HCT116 (cell line): ENCODE measurements around the gene TMEM201. TPM values are rescaled to one million over a fixed set of nuclear protein-coding genes. Genes with fewer than 3 reads are reported as not detected.

Experiments
- ATAC-seq: fragments of 200-7000 bp; cut with Tn5 transposase; 2 replicates; pipeline ENCODE4 v1.9.1; 2020; ENCODE audit warnings: mild to moderate bottlenecking, moderate library complexity
- BruUV-seq: library from RNA; stranded (reverse); fragments of 400-500 nt; replicated peaks from 2 replicates; lab custom pipeline; 2021; lab: Mats Ljungman, UMichigan
- CTCF ChIA-PET: fragments of 300-600 bp; sonication (Branson Sonifier 250); formaldehyde crosslinking; loops from one replicate; lab custom pipeline; 2021; ENCODE audit warnings: antibody characterized with exemption; lab: Charles Lee
- POLR2A ChIA-PET: fragments of 300-600, 350-600 bp; sonication (Branson Sonifier 250); formaldehyde crosslinking; loops from one replicate; lab custom pipeline; 2021; ENCODE audit warnings: antibody characterized with exemption; lab: Charles Lee
- RAD21 ChIA-PET, 2 experiments: fragments of 300-600 bp; sonication (Branson Sonifier 250); formaldehyde crosslinking; loops; one replicate each; lab custom pipeline; 2023; ENCODE audit warnings: low total read pairs in 2 of 2; ENCODE audit not compliant: uncharacterized antibody in 2 of 2, unreplicated experiment in 2 of 2, low non-redundant PET in 1 of 2; lab: Charles Lee
- DNase-seq: peaks from one replicate; pipeline ENCODE4 v3.0.0-alpha.2; 2010; ENCODE audit warnings: low read depth, low spot score
- H2AFZ ChIP-seq: fragments of 200-600 bp; shearing (Covaris generic), sonication (generic); 2 replicates; pipeline ENCODE4 v1.6.1; 2017; ENCODE audit warnings: low read depth, mixed run types, mixed read lengths, antibody characterized with exemption, low read length; ENCODE audit not compliant: poor library complexity, severe bottlenecking
- H3K27ac ChIP-seq: 2 replicates; pipeline ENCODE4 v1.5.1; 2012; ENCODE audit warnings: low read depth, low read length
- H3K27me3 ChIP-seq: fragments of 200-600 bp; sonication (generic); 2 replicates; pipeline ENCODE4 v1.6.1; 2016; ENCODE audit warnings: mixed run types, low read length, mixed read lengths; ENCODE audit not compliant: insufficient read depth
- H3K36me3 ChIP-seq, 2 experiments: fragments of 200-500 bp in 1 of 2; fragments of 200-600 bp in 1 of 2; sonication (Bioruptor generic) in 1 of 2; sonication (generic) in 1 of 2; 2 replicates each; pipeline versions ENCODE4 v1.5.1 to v1.6.1; 2014 to 2016; ENCODE audit warnings: low read length in 2 of 2, inconsistent platforms in 1 of 2, mixed read lengths in 1 of 2, mixed run types in 1 of 2; ENCODE audit not compliant: insufficient read depth in 2 of 2, control insufficient read depth in 1 of 2
- H3K4me1 ChIP-seq, 2 experiments: fragments of 200-600 bp in 1 of 2; sonication (generic) in 1 of 2; 2 replicates each; pipeline versions ENCODE4 v1.5.1 to v1.6.1; 2012 to 2017; ENCODE audit warnings: low read length in 2 of 2, inconsistent platforms in 1 of 2, mild to moderate bottlenecking in 1 of 2, mixed read lengths in 1 of 2, mixed run types in 1 of 2, moderate library complexity in 1 of 2; ENCODE audit not compliant: insufficient read depth in 2 of 2, control insufficient read depth in 1 of 2
- H3K4me2 ChIP-seq: fragments of 200-600 bp; sonication (generic); 2 replicates; pipeline ENCODE4 v1.6.1; 2017; ENCODE audit warnings: mixed run types, low read length, mixed read lengths
- H3K4me3 ChIP-seq, 2 experiments: fragments of 200-600 bp in 1 of 2; sonication (generic) in 1 of 2; replicated peaks in 1 of 2; 2 replicates each; pipeline ENCODE4 v1.5.1; 2011 to 2016; ENCODE audit warnings: low read length in 2 of 2, control low read depth in 1 of 2, low read depth in 1 of 2, mild to moderate bottlenecking in 1 of 2, mixed read lengths in 1 of 2, mixed run types in 1 of 2
- H3K79me2 ChIP-seq: fragments of 200-600 bp; sonication (generic); 2 replicates; pipeline ENCODE4 v1.6.1; 2017; ENCODE audit warnings: mild to moderate bottlenecking, mixed run types, low read length, moderate library complexity, mixed read lengths; ENCODE audit not compliant: insufficient read depth
- H3K9ac ChIP-seq: fragments of 200-600 bp; sonication (generic); 2 replicates; pipeline ENCODE4 v1.6.1; 2016; ENCODE audit warnings: low read length, mixed read lengths
- H3K9me2 ChIP-seq: fragments of 200-600 bp; sonication (generic), shearing (Covaris generic); 2 replicates; pipeline ENCODE4 v1.6.1; 2017; ENCODE audit warnings: mixed run types, mild to moderate bottlenecking, moderate library complexity; ENCODE audit not compliant: insufficient read depth
- H3K9me3 ChIP-seq, 2 experiments: fragments of 200-500 bp in 1 of 2; fragments of 200-600 bp in 1 of 2; sonication (Bioruptor generic) in 1 of 2; sonication (generic) in 1 of 2; 2 replicates each; pipeline ENCODE4 v1.6.1; 2014 to 2017; ENCODE audit warnings: low read length in 2 of 2, mixed read lengths in 2 of 2, inconsistent platforms in 1 of 2, low read depth in 1 of 2, mild to moderate bottlenecking in 1 of 2, mixed run types in 1 of 2, moderate library complexity in 1 of 2; ENCODE audit not compliant: control insufficient read depth in 1 of 2, insufficient read depth in 1 of 2
- H4K20me1 ChIP-seq: fragments of 200-600 bp; sonication (generic), shearing (Covaris generic); 2 replicates; pipeline ENCODE4 v1.6.1; 2017; ENCODE audit warnings: mixed run types, mild to moderate bottlenecking, moderate library complexity; ENCODE audit not compliant: insufficient read depth
- ATF3 ChIP-seq: IDR thresholded peaks from 2 replicates; pipeline ENCODE4 v1.6.1; 2012
- CBX3 ChIP-seq: IDR thresholded peaks from 2 replicates; pipeline ENCODE4 v1.6.1; 2012; ENCODE audit warnings: low read depth
- CTCF ChIP-seq, 3 experiments: fragments of 200-600 bp in 1 of 3; sonication (generic) in 1 of 3; IDR thresholded peaks in 2 of 3; conservative IDR thresholded peaks in 1 of 3; 2 replicates each; pipeline ENCODE4 v1.5.1; 2012 to 2017; ENCODE audit warnings: low read depth in 2 of 3, low read length in 2 of 3, antibody characterized with exemption in 1 of 3, borderline replicate concordance in 1 of 3, control low read depth in 1 of 3, mild to moderate bottlenecking in 1 of 3, mixed read lengths in 1 of 3, mixed run types in 1 of 3, moderate library complexity in 1 of 3; ENCODE audit not compliant: insufficient read depth in 1 of 3
- EGR1 ChIP-seq: IDR thresholded peaks from 2 replicates; pipeline ENCODE4 v1.6.1; 2012; ENCODE audit warnings: low read depth
- ELF1 ChIP-seq: IDR thresholded peaks from 2 replicates; pipeline ENCODE4 v1.6.1; 2012; ENCODE audit warnings: low read depth, borderline replicate concordance
- EZH2 ChIP-seq: fragments of 200-600 bp; sonication (generic); IDR thresholded peaks from 2 replicates; pipeline ENCODE4 v1.6.1; 2017; ENCODE audit warnings: antibody characterized with exemption, mixed run types
- EZH2phosphoT487 ChIP-seq: fragments of 200-600 bp; IDR thresholded peaks from 2 replicates; pipeline ENCODE4 v1.6.1; 2018; ENCODE audit warnings: antibody characterized with exemption, borderline replicate concordance
- FOSL1 ChIP-seq: IDR thresholded peaks from 2 replicates; pipeline ENCODE4 v1.6.1; 2012; ENCODE audit warnings: low read depth
- MAX ChIP-seq: IDR thresholded peaks from 2 replicates; pipeline ENCODE4 v1.6.1; 2012
- POLR2A ChIP-seq: IDR thresholded peaks from 2 replicates; pipeline ENCODE4 v1.7.0; 2011; ENCODE audit warnings: borderline replicate concordance; ENCODE audit not compliant: insufficient read depth, insufficient read length; ENCODE audit errors: extremely low read depth
- POLR2AphosphoS5 ChIP-seq: IDR thresholded peaks from 2 replicates; pipeline ENCODE4 v1.6.1; 2011; ENCODE audit warnings: mild to moderate bottlenecking, low read depth, low read length, moderate library complexity
- RAD21 ChIP-seq: IDR thresholded peaks from 2 replicates; pipeline ENCODE4 v1.6.1; 2012; ENCODE audit warnings: low read depth, mild to moderate bottlenecking
- SIN3A ChIP-seq: IDR thresholded peaks from 2 replicates; pipeline ENCODE4 v1.6.1; 2012; ENCODE audit warnings: low read depth
- SP1 ChIP-seq: IDR thresholded peaks from 2 replicates; pipeline ENCODE4 v1.6.1; 2012; ENCODE audit warnings: low read depth
- TCF7L2 ChIP-seq: IDR thresholded peaks from 2 replicates; pipeline ENCODE4 v1.7.0; 2011; ENCODE audit warnings: borderline replicate concordance, inconsistent platforms; ENCODE audit not compliant: insufficient read depth, insufficient read length; ENCODE audit errors: extremely low read depth
- YY1 ChIP-seq: IDR thresholded peaks from 2 replicates; pipeline ENCODE4 v1.6.1; 2011; ENCODE audit warnings: low read length, low read depth, moderate library complexity, mild to moderate bottlenecking; ENCODE audit not compliant: insufficient replicate concordance; ENCODE audit errors: extremely low read depth
- ZBTB33 ChIP-seq: IDR thresholded peaks from 2 replicates; pipeline ENCODE4 v1.6.1; 2011; ENCODE audit warnings: mild to moderate bottlenecking, low read length, moderate library complexity; ENCODE audit not compliant: insufficient replicate concordance; ENCODE audit errors: extremely low read depth
- ZFX ChIP-seq: fragments of 450-650 bp; IDR thresholded peaks from 2 replicates; pipeline ENCODE4 v1.6.1; 2017
- ZNF274 ChIP-seq: fragments of 200-500 bp; sonication (Bioruptor generic); IDR thresholded peaks from 2 replicates; pipeline ENCODE4 v1.6.1; 2014; ENCODE audit warnings: mild to moderate bottlenecking, low read depth, low read length, inconsistent platforms
- intact Hi-C: fragments of 100-400 bp; cut with micrococcal nuclease; formaldehyde crosslinking; loops from 2 replicates; pipeline ENCODE4 v1.10.0; 2022
- total RNA-seq: library from RNA; stranded (reverse); gene quantifications from one replicate; pipeline ENCODE4 v1.2.1, GENCODE V29; 2021; ENCODE audit not compliant: unreplicated experiment

Gene TMEM201
- total RNA-seq, 1 experiment from 2014 or later, result 27.6 TPM

GRCh38 chr1:9551984-9552383 is 36.7 kb upstream of the TMEM201 start:
- H3K4me2 ChIP-seq, result no peak overlapping the region
- ChIA-PET CTCF (no interaction called here), RAD21 (no interaction called here), POLR2A (no interaction called here)
- ATAC-seq (no peak), DNase-seq (no peak)
- TF ChIP-seq SP1, result no peak
- TF ChIP-seq CBX3, result no peak
- TF ChIP-seq RAD21, result no peak
- no peak for TF ChIP-seq POLR2AphosphoS5
- no peak for TF ChIP-seq ELF1
- no peak for TF ChIP-seq FOSL1
- no peak for TF ChIP-seq EZH2
- TF ChIP-seq MAX, result no peak
- TF ChIP-seq ZFX, result no peak
- TF ChIP-seq ATF3, result no peak
- TF ChIP-seq CTCF (IDR thresholded peaks at IDR 0.05 in 2 of 3, conservative IDR thresholded peaks at IDR 0.05 in 1 of 3; ENCODE audit: borderline replicate concordance in 1 of 3, insufficient read depth in 1 of 3, low read depth in 2 of 3, low read length in 2 of 3), result no peak
- no peak for TF ChIP-seq EGR1
- TF ChIP-seq POLR2A, result no peak
- no peak for TF ChIP-seq YY1
- TF ChIP-seq TCF7L2, result no peak
- TF ChIP-seq EZH2phosphoT487, result no peak
- TF ChIP-seq SIN3A, result no peak
- no peak for TF ChIP-seq ZBTB33
- TF ChIP-seq ZNF274, result no peak
- no peaks in the 10 kb centered on the region for H3K9me3 ChIP-seq
- peaks cover 6 to 25% of the 10 kb centered on the region in 2 experiments for H3K4me1 ChIP-seq
- H2AFZ ChIP-seq, result no peak overlapping the region
- no peak overlapping the region for H3K27ac ChIP-seq
- no peaks in the 10 kb centered on the region for H3K27me3 ChIP-seq
- peaks cover 13% of the 10 kb centered on the region for H4K20me1 ChIP-seq
- no peak overlapping the region for H3K4me3 ChIP-seq
- no TSS peak for BruUV-seq
- no peak overlapping the region for H3K9ac ChIP-seq
- peaks cover 11 to 17% of the 10 kb centered on the region in 2 experiments; a peak in 3 of 4 replicates for H3K36me3 ChIP-seq
- intact Hi-C loops, result no loop called here
- no peaks in the 10 kb centered on the region for H3K9me2 ChIP-seq
- peaks cover 91% of the 10 kb centered on the region for H3K79me2 ChIP-seq
